ENCODE results near the gene CCDC88C.

GRCh38 chr14:91238085-91238484 is 179.5 kb downstream of the CCDC88C start:
- no peak for TF ChIP-seq CTCF (IDR thresholded peaks at IDR 0.05)
- no peak for TF ChIP-seq POLR2AphosphoS5 (IDR thresholded peaks at IDR 0.05)

Data from prostate gland (tissue), 2 donors.